Activated T-helper 1 cell treated with anti-CD3 and anti-CD28 coated beads, Interleukin-12 subunit alpha, Interleukin-12 subunit beta, Interleukin-2, Interleukin-4 antibody, amounts not matched to agents 30 ng/mL and 10 ng/mL and 1 ng/mL, durations not matched to agents 14 hours and 24 hours and 36 hours (primary cell): ENCODE results near the gene FBL. TPM values are rescaled to one million over a fixed set of nuclear protein-coding genes. Genes with fewer than 3 reads are reported as not detected.
A peak's percentile ranks its signal among the peaks of the same experiment; 100 is the strongest.
"Not testable (repeated sequence)": the region's sequence is repeated elsewhere in the genome, so short reads cannot be mapped to it uniquely, and the experiment has no call there.

Experiments used
- DNase-seq: peaks from one replicate; pipeline ENCODE4 v3.0.0; 2021; ENCODE audit warnings: low spot score
- H3K27ac Mint-ChIP-seq: one replicate; pipeline ENCODE4 v1.8.0; 2021; ENCODE audit warnings: mild to moderate bottlenecking, mixed read lengths
- H3K27me3 Mint-ChIP-seq: one replicate; pipeline ENCODE4 v1.8.0; 2022; ENCODE audit warnings: mild to moderate bottlenecking, moderate library complexity, mixed read lengths; ENCODE audit not compliant: insufficient read depth
- H3K36me3 Mint-ChIP-seq: one replicate; pipeline ENCODE4 v1.8.0; 2021; ENCODE audit warnings: low read depth, mixed read lengths
- H3K4me1 Mint-ChIP-seq: one replicate; pipeline ENCODE4 v1.8.0; 2021; ENCODE audit warnings: low read depth, mixed read lengths
- H3K4me3 Mint-ChIP-seq: one replicate; pipeline ENCODE4 v1.8.0; 2021; ENCODE audit warnings: mild to moderate bottlenecking, moderate library complexity, mixed read lengths
- H3K9me3 Mint-ChIP-seq: one replicate; pipeline ENCODE4 v1.8.0; 2021; ENCODE audit warnings: mixed read lengths
- intact Hi-C: fragments of 100-400 bp; cut with micrococcal nuclease; formaldehyde crosslinking; loops from one replicate; pipeline ENCODE4 v1.15.1; 2024
- total RNA-seq: library from RNA; stranded (reverse); gene quantifications from 2 replicates; pipeline ENCODE4 v1.2.3, GENCODE V29; 2022

The FBL gene
- total RNA-seq, 1 donor from 2014 or later = 526 TPM

DNA sequence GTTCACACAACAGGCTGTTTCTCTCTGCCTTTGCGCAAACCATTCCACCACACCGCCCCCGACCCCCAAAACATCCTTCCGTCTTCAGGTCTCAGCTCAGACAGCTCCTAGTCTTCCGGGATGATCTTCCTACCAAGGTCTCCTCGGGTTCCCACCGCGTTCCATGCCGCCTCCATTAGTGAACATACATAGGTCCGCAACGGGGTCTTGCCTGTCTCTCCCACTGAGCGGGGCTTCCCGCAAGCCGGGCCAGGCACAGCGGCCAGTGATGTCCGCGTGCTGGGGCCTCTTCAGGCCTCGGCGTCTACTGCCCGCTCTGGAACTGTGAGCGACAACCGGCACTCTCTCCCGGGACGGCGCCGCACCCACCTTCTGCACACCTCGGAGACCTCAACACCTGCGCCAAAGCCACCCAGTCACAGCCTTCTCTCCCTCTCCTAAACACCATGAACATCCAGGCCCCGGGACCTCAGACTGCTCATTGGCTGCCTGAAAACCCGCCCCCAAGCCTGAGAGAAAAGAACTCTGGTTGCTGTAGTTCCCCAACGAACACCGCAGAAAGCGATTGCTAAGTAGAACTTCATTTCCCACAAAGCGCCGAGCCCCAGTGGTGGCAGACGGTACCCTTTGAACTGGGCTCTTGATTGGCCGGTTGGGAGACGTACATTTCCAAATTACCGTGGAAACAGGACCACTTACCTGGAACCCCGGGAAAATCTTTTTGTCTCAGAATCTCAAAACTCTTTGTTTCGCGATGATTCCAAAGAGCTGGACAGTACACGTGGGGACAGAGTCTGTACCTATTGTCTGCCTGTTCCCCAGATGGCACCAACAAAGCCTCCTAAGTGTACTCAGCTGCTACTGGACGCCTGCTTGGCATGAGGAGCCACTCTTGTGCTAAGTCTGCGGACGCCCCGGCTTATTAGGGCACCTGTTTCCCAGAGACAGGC is 21.8 kb downstream of the FBL start:
- Mint-ChIP-seq H3K9me3 (no peaks in the 10 kb centered on the region), H3K4me1 (peaks cover 6% of the 10 kb centered on the region), H3K36me3 (peaks cover 19% of the 10 kb centered on the region), H3K27me3 (no peaks in the 10 kb centered on the region), H3K27ac (no peak overlapping the region), H3K4me3 (no peak overlapping the region)
- intact Hi-C loops = loop anchor here (1.0 kb wide), 4 partner anchors 9 to 147 kb away; partner anchors contain the start of genes FBL and PSMC4
- peak; percentile 87 for DNase-seq

DNA sequence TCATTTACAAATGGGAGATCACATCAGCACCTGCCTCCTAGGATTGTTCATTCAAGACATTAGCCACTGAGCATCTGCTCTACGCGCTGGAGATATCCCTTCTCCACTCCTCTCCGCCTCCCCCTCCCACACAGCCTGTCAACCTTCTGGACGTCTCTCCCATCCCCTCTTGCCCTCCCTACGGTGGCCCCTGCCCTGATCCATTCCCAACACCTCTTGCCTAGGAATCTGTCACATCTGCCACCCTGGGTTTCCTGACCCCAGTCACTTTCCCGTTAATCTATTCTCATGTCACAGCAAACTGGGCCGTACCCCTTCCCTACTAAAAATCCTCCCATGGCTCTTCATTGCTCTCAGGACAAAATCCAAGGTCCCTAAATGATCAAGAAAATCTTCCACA is 22.5 kb downstream of the FBL start:
- Mint-ChIP-seq H3K4me3 (no peak overlapping the region), H3K4me1 (peaks cover 8% of the 10 kb centered on the region), H3K9me3 (no peaks in the 10 kb centered on the region), H3K36me3 (peaks cover 13% of the 10 kb centered on the region), H3K27me3 (no peaks in the 10 kb centered on the region), H3K27ac (no peak overlapping the region)
- DNase-seq = no peak
- intact Hi-C loops = loop anchor here (1.0 kb wide), 4 partner anchors 10 to 148 kb away; partner anchors contain the start of genes FBL and PSMC4

DNA sequence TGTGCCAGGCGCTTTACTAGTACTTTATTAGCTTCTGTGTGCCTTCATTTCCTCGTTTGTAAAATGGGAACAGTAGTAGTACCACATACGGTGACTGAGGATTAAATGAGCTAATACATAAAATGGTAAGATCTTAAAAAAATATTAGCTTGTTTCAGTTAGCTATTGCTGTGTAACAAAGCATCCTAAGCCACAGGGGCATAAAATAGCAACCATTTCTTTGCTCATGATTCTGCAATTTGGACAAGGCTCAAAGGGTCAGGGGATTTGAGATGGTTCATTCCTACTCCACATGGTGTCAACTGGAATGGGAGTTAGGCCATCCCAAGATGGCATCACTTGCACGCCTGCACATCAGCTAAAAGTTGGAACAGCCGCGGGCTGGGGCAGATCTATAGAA is 25.5 kb downstream of the FBL start:
- intact Hi-C loops = no loop called here
- Mint-ChIP-seq H3K27me3 (no peaks in the 10 kb centered on the region), H3K4me1 (peaks cover 5% of the 10 kb centered on the region)

DNA sequence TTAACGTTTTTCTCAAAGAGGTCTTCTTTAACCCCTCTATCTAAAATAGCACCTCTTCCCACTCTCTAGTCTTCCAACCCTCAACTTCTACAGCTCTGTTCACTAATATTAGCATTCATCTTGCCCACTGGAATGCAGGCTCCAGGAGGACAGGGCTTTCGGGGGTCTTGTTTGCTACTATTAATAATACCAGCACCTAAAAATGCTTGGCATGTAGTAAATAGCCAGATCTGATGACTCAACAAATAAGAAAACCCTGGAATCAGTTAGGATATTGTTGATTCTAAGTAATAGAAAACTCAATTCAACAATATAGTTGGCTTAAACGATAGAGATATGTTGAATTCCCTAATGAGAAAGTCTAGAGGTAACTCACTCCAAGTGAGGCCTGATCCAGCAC is 26.4 kb downstream of the FBL start:
- Mint-ChIP-seq H3K27me3 (no peaks in the 10 kb centered on the region), H3K36me3 (peaks cover 6% of the 10 kb centered on the region), H3K4me3 (no peak overlapping the region), H3K9me3 (no peaks in the 10 kb centered on the region), H3K27ac (no peak overlapping the region), H3K4me1 (peaks cover 5% of the 10 kb centered on the region)
- DNase-seq = no peak
- intact Hi-C loops = no loop called here

More for the DNA sequence above, 25.5 kb downstream of the FBL start:
- Mint-ChIP-seq H3K9me3 (no peaks in the 10 kb centered on the region), H3K36me3 (peaks cover 6% of the 10 kb centered on the region), H3K4me3 (no peak overlapping the region), H3K27ac (no peak overlapping the region)
- DNase-seq = no peak

DNA sequence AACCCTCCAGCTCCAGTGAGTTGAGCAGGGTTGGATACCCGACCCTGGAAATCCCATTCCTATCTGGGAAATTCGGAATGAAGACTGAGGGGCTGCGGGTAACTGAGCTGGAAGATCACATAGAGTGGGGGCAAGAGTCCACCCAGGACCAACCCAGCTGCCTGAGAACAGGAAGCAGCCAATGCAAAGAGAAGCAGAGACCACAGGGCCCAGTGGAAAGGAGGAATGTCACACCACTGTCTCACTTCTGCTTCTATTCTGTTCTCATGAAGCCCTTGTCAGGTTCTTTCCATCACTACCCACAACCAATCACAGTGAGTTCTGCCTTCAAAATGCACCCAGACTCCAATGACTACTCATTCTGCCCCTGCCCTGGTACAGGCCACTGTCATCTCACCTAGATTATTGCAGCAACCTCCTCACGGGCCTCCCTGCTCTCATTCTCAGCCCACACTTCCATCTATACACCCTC is 27.5 kb downstream of the FBL start:
- Mint-ChIP-seq H3K36me3 (peaks cover 6% of the 10 kb centered on the region), H3K27ac (no peak overlapping the region)
- intact Hi-C loops = no loop called here

DNA sequence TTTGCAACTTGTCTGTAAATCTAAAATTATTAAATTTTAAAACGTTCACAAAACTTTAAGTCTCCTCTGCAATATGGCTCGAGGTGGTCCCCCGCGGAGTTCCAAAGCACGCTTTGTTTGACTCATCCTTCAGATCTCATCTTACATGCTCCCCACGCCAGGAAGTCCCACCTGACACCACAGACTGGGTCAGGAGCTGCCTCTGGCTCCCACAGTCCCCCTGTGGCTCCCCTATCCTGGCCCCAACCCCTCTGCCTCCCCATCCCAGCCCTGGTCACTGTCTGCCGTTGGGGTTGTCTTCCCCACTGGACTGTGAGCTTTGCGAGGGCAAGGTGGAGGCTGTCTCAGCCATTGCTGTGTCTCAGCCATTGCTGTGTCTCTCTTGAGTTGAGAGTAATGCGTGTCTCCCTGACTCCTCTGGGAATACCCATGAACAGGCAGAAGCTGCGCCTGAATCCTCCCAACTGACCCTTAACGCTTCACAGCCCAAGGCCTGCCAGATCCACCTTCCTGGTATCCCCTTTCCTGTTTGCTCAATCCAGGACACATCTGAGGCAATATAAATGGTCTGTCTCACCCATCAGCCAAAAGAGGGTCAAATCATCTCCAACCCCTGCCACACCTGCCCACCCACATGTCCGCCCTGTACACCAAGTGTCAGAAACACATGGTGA is 28.2 kb downstream of the FBL start:
- H3K4me3 Mint-ChIP-seq = no peak overlapping the region
- no peaks in the 10 kb centered on the region for H3K27me3 Mint-ChIP-seq
- H3K9me3 Mint-ChIP-seq = no peaks in the 10 kb centered on the region
- no peak for DNase-seq
- H3K36me3 Mint-ChIP-seq = peaks cover 7% of the 10 kb centered on the region
- intact Hi-C loops = no loop called here
- H3K27ac Mint-ChIP-seq = no peak overlapping the region
- peaks cover 5% of the 10 kb centered on the region for H3K4me1 Mint-ChIP-seq

More for the DNA sequence above, 27.5 kb downstream of the FBL start:
- H3K9me3 Mint-ChIP-seq = no peaks in the 10 kb centered on the region
- no peaks in the 10 kb centered on the region for H3K27me3 Mint-ChIP-seq
- H3K4me3 Mint-ChIP-seq = no peak overlapping the region
- peaks cover 5% of the 10 kb centered on the region for H3K4me1 Mint-ChIP-seq
- DNase-seq = no peak

DNA sequence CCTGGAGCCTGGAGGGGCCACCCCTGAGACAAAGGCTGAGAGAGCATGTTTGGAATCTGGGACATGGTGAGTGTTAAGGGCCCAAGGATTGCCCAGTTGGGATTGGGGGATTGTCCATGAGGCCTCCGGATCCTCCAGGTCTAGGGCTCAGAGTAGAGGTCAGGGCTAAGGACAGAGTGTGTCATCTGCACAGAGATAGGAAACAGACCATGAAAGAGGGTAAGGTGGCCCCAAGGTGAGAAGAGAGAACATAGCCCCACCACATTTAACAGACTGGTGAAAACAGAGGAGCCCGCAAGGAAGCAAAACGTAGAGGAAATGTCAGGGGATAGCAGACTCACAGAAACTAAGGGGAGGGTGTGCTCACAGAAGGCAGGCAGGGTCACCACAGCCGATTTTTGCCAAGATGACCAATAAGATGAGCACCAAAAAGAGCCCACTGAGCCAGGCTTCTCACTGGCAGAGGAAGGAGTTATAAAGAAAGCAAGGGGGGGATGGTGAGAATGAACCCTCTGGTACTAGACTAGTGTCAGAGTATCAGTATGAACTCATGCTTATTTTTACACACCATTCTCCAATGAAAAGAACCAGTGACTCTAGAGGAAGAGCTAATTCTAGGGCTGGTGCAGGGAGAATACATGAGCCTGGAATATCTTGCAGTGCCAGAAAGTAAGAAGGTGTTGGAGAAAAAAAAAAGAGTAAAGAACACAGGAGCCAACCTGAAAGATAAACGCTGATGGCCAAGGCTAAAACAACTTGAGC is 29.7 kb downstream of the FBL start:
- Mint-ChIP-seq H3K36me3 (peaks cover 7% of the 10 kb centered on the region), H3K27me3 (no peaks in the 10 kb centered on the region), H3K27ac (no peak overlapping the region), H3K4me3 (no peak overlapping the region), H3K9me3 (no peaks in the 10 kb centered on the region), H3K4me1 (peaks cover 5% of the 10 kb centered on the region)
- DNase-seq = no peak
- intact Hi-C loops = no loop called here

DNA sequence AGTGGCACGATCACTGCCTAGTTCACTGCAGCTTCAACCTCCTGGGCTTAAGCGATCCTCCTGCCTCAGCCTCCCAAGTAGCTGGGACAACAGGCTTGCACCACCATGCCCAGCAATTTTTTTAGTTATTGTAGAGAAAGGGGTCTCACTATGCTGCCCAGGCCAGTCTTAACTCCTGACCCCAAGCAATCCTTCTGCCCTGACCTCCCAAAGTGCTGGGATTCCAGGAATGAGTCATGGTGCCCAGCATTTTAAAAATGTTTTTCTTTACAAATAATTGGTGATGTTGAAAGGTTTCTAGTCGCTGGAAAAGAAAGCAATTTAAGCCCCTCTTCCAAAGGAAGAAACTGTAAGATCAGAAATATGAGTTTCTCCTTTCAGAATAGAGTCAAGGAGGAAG is 31.6 kb downstream of the FBL start:
- Mint-ChIP-seq H3K27me3 (no peaks in the 10 kb centered on the region), H3K9me3 (no peaks in the 10 kb centered on the region), H3K36me3 (peaks cover 5% of the 10 kb centered on the region), H3K4me3 (no peak overlapping the region), H3K4me1 (peaks cover 5% of the 10 kb centered on the region), H3K27ac (no peak overlapping the region)
- intact Hi-C loops = no loop called here
- DNase-seq = no peak

DNA sequence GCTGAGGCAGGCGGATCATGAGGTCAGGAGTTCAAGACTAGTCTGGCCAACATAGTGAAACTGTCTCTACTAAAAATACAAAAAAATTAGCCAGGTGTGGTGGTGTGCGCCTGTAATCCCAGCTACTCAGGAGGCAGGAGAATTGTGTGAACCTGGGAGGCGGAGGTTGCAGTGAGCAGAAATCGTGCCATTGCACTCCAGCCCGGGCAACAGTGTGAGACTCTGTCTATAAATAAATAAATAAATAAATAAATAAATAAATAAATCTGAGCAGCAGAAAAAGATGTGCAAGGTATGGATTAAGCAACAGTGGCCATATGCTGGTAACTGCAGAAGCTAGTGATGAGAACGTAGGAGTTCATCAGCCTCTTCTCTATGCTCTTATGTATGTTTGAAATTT is 32.1 kb downstream of the FBL start:
- H3K27ac Mint-ChIP-seq, H3K4me3 Mint-ChIP-seq, H3K9me3 Mint-ChIP-seq, H3K4me1 Mint-ChIP-seq, DNase-seq, H3K27me3 Mint-ChIP-seq, H3K36me3 Mint-ChIP-seq, intact Hi-C loops: not testable (repeated sequence)

DNA sequence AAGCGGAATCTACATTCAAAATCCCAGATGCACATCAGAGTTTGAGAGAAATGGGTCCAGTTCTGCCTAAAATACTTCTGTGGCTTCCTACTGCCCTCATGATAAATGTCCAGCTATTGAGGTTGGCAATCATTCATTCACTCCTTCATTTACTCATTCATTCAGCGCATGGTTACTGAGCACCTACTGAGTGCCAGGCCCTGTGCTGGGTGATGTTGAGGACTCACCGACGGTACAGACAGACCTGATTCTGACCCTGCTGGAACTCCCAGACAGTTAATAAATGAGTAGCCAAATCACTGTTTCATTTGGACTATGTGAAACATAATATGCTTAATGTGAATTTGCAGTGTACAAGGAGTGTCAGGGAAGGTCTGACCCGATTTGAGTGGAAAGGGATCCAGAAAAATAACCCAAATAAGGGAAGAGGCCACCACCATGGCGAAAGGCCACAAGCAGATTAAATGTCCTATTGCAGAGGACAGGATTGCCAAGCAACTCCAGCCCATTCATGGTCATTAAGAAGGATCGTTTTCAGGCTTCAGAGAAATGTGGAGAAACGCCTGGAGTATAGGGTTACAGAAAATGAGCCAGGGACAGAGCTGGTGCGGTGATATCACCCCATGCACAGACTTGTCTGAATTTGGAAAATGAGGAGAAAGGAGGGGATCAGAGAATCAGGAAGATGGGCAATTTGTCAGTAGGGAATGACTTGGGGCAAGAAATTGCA is 32.8 kb downstream of the FBL start:
- Mint-ChIP-seq H3K9me3 (no peaks in the 10 kb centered on the region), H3K36me3 (peaks cover 3% of the 10 kb centered on the region), H3K27ac (no peak overlapping the region), H3K4me1 (no peaks in the 10 kb centered on the region), H3K4me3 (no peak overlapping the region), H3K27me3 (no peaks in the 10 kb centered on the region)
- no peak for DNase-seq
- intact Hi-C loops = no loop called here

DNA sequence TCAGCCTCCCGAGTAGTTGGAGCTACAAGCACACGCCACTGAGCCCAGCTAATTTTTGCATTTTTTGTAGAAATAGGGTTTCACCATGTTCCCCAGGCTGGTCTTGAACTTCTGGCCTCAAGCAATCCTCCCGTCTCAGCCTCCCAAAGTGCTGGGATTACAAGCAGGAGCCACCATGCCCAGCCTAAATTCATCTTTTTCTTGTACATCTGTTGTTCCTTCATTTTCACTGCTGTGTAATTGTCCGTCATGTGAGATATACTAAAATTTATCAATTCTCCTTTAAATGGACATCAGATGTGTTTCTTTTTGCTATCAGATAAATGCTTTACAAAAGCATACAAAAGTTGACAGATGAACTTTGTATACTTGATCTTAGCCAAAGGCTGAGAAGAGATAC is 35.1 kb downstream of the FBL start:
- H3K27ac Mint-ChIP-seq = no peak overlapping the region
- peaks cover 3% of the 10 kb centered on the region for H3K9me3 Mint-ChIP-seq
- peaks cover 3% of the 10 kb centered on the region for H3K36me3 Mint-ChIP-seq
- no peak overlapping the region for H3K4me3 Mint-ChIP-seq
- no peaks in the 10 kb centered on the region for H3K27me3 Mint-ChIP-seq
- H3K4me1 Mint-ChIP-seq = no peaks in the 10 kb centered on the region
- intact Hi-C loops = no loop called here
- no peak for DNase-seq

DNA sequence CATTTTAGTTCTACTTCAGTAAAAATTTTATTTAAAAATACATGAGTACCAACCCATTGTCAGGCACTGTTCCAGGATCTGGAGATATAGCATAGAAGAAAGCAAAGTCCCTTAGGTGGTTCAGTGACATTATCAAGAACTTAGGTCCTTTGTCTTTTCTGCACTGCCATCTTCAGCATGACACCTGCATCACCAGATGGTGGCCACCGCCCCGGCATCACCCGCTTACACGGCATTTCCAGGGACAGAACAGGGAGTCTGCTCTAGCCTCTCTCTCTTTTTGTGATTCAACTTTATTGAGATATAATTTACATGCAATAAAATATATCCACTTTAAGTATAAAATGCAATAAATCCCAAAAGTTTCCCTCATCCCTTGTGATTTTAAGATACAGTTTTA is 35.8 kb downstream of the FBL start:
- Mint-ChIP-seq H3K27ac (no peak overlapping the region), H3K4me3 (no peak overlapping the region), H3K36me3 (peaks cover 1% of the 10 kb centered on the region), H3K27me3 (no peaks in the 10 kb centered on the region), H3K9me3 (peaks cover 3% of the 10 kb centered on the region), H3K4me1 (no peaks in the 10 kb centered on the region)
- no peak for DNase-seq
- intact Hi-C loops = no loop called here
